ENCODE measurements around the gene PLEKHA1.

Gene PLEKHA1

GRCh38 chr10:122381680-122382079 lies 7.2 kb downstream of the PLEKHA1 start:
- TF ChIP-seq CTCF (IDR thresholded peaks at IDR 0.05; ENCODE audit: low read depth, low read length, missing control alignments) = no peak
- no peak for DNase-seq (ENCODE audit: extremely low read depth, low read depth)
- H3K4me3 ChIP-seq (replicated peaks; ENCODE audit: low read depth, low read length) = no peak overlapping the region

- TF ChIP-seq CTCF (IDR thresholded peaks at IDR 0.05; ENCODE audit: low read depth, low read length, missing control alignments) = no peak
- no peak overlapping the region for H3K4me3 ChIP-seq (replicated peaks; ENCODE audit: low read depth, low read length)
Observed at GRCh38 chr10:122386514-122386913, 12.0 kb downstream of the PLEKHA1 start.

GRCh38 chr10:122387572-122387971 lies 13.1 kb downstream of the PLEKHA1 start:
- no peak for DNase-seq (ENCODE audit: extremely low read depth, low read depth)
- TF ChIP-seq CTCF (IDR thresholded peaks at IDR 0.05; ENCODE audit: low read depth, low read length, missing control alignments) = no peak
- no peak overlapping the region for H3K4me3 ChIP-seq (replicated peaks; ENCODE audit: low read depth, low read length)

More at GRCh38 chr10:122386514-122386913, 12.0 kb downstream of the PLEKHA1 start:
- DNase-seq (ENCODE audit: extremely low read depth, low read depth) = no peak

GRCh38 chr10:122388287-122388997 lies 13.9 kb downstream of the PLEKHA1 start:
- TF ChIP-seq CTCF (IDR thresholded peaks at IDR 0.05; ENCODE audit: low read depth, low read length, missing control alignments) = no peak
- no peak for DNase-seq (ENCODE audit: extremely low read depth, low read depth)
- no peak overlapping the region for H3K4me3 ChIP-seq (replicated peaks; ENCODE audit: low read depth, low read length)

- no peak for TF ChIP-seq CTCF (IDR thresholded peaks at IDR 0.05; ENCODE audit: low read depth, low read length, missing control alignments)
- no peak for DNase-seq (ENCODE audit: extremely low read depth, low read depth)
- no peak overlapping the region for H3K4me3 ChIP-seq (replicated peaks; ENCODE audit: low read depth, low read length)
Observed at GRCh38 chr10:122390271-122390670, 15.8 kb downstream of the PLEKHA1 start.

GRCh38 chr10:122390679-122391078 lies 16.2 kb downstream of the PLEKHA1 start:
- TF ChIP-seq CTCF (IDR thresholded peaks at IDR 0.05; ENCODE audit: low read depth, low read length, missing control alignments) = no peak
- no peak for DNase-seq (ENCODE audit: extremely low read depth, low read depth)
- H3K4me3 ChIP-seq (replicated peaks; ENCODE audit: low read depth, low read length) = no peak overlapping the region

- TF ChIP-seq CTCF (IDR thresholded peaks at IDR 0.05; ENCODE audit: low read depth, low read length, missing control alignments) = no peak
- DNase-seq (ENCODE audit: extremely low read depth, low read depth) = no peak
- H3K4me3 ChIP-seq (replicated peaks; ENCODE audit: low read depth, low read length) = no peak overlapping the region
Observed at GRCh38 chr10:122391875-122392274, 17.4 kb downstream of the PLEKHA1 start.
